ENCODE results near the gene TCAIM. TPM values are rescaled to one million over a fixed set of nuclear protein-coding genes. Genes with fewer than 3 reads are reported as not detected.

Gene TCAIM
- total RNA-seq, 1 donor from 2014 or later = 25.8 TPM

GRCh38 chr3:44442596-44443309 is 104.2 kb downstream of the TCAIM start:
- no peak for DNase-seq (ENCODE audit: extremely low read depth, low read depth, low spot score)

- DNase-seq (ENCODE audit: extremely low read depth, low read depth, low spot score) = no peak
Observed at GRCh38 chr3:44444437-44444836, 105.9 kb downstream of the TCAIM start.

GRCh38 chr3:44444896-44445691 is 106.5 kb downstream of the TCAIM start:
- no peak for DNase-seq (ENCODE audit: extremely low read depth, low read depth, low spot score)

- DNase-seq (ENCODE audit: extremely low read depth, low read depth, low spot score) = no peak
Observed at GRCh38 chr3:44445786-44446185, 107.2 kb downstream of the TCAIM start.

GRCh38 chr3:44446929-44447328 is 108.4 kb downstream of the TCAIM start:
- DNase-seq (ENCODE audit: extremely low read depth, low read depth, low spot score) = no peak

GRCh38 chr3:44451441-44451840 is 112.9 kb downstream of the TCAIM start:
- DNase-seq (ENCODE audit: extremely low read depth, low read depth, low spot score) = no peak

GRCh38 chr3:44454258-44454657 is 115.7 kb downstream of the TCAIM start:
- no peak for DNase-seq (ENCODE audit: extremely low read depth, low read depth, low spot score)

GRCh38 chr3:44455318-44455717 is 116.8 kb downstream of the TCAIM start:
- DNase-seq (ENCODE audit: extremely low read depth, low read depth, low spot score) = no peak

Other genes starting within 250 kb of the TCAIM start
- not detected in 2 replicates for gene TOPAZ1, start 96.9 kb upstream of the TCAIM start, total RNA-seq
- 5.1 and 8.9 TPM in 2 replicates for gene ZNF445, start 138.9 kb downstream of the TCAIM start, total RNA-seq
- 1.2 and 1.9 TPM in 2 replicates for gene ZKSCAN7, start 216.4 kb downstream of the TCAIM start, total RNA-seq
- gene ZNF660, start 246.2 kb downstream of the TCAIM start, total RNA-seq = 0.63 and 0.88 TPM in 2 replicates

All from glomerular endothelial cell (primary cell).